CD4-positive, alpha-beta T cell treated with Interleukin-1 beta for 1 hour (primary cell): ENCODE data around the gene CCDC80.

Experiments used
- DNase-seq, 2 donors: peaks; one replicate each; pipeline ENCODE4 v3.0.0-alpha.2; 2020 to 2022

CCDC80 gene

DNA sequence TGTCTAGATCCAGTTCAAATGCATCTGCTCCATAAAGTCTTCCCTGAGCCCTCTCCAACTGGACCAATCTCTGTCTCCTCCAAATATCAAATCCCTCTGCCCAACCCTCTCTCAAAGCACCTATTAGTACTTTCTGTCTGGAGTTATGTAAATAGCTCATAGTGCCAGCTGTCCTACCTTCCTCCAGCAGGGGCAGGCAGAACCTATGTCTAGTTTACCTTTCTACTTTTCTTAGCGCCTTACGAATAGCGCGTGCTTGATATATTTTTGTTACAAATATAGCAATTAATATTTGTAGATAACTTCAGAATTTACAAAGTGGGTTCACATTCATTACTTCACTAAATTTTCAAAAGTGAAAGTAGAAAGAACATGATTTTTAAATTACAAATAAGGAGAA is 14.0 kb upstream of the CCDC80 start:
- DNase-seq: no peak

DNA sequence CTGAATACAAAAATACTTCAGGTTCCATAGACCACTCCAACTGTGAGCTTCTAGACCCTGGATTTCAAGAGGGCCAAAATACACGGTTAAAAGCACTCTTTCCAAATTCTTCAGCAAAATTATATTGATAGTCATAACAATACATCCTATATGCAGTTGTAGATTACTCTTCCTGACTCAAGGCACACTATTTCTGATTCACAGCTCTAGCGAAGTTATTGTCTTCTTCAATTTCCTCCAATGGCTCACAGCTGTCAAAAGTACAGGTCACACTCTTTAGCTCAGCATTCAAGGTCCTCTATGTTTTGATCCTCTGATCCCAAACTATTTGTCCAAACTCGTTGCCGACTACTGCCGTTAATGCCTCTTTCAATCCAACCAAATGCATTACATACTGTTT is 13.5 kb upstream of the CCDC80 start:
- DNase-seq: no peak

- DNase-seq: no peak
Measured at GRCh38 chr3:112653881-112654300, 12.9 kb upstream of the CCDC80 start.

DNA sequence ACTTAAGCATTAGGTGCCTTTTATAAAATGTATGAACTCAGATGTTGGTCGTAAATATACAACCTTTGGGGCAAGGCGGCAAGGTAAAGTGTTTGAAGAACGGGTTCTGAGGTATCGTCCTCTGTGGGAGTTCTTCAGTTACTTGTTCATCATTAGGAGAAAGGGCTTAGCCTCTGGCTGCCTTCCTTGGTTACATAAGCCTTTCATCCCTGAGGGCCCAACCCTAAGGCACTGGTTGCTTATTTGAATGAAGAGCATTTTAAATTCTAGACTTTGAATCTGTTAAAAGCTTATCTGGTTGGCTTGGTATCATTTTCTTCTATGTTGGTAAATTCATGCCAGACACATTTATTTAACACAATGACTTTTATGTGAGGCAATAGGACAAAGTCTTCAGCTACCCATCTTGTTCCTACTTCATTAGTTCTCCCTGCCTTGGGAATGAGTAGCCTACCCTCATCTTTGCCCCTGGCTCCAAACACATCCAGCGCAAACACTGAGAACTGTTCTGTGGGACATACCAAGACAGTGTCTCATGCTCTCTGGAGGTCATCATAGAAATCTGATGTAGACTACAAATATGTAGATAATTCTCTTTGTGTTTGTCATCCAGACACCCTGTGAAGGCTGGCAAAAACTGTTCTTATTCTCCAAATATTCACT is 12.4 kb upstream of the CCDC80 start:
- DNase-seq: no peak

- no peak for DNase-seq
Measured at GRCh38 chr3:112651516-112651915, 10.6 kb upstream of the CCDC80 start.

DNA sequence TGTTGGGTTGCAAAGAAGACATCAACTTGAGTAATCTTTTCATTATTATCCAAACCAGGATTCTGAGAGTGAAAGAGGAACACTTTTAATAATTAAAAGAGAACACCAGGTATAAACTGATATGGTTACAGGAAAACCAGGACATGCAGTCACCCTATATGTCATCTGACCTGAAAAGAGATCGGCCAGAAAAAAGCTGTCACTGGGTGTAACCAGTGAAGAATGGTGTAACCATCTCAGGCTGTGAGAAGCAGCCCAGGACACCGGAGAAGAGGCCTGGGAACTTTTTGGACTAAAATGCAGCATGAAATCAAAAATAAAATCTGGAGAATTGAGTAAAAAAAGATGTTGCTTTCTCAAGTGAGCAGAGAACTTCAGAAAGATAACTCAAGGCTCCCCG is 10.1 kb upstream of the CCDC80 start:
- no peak for DNase-seq

DNA sequence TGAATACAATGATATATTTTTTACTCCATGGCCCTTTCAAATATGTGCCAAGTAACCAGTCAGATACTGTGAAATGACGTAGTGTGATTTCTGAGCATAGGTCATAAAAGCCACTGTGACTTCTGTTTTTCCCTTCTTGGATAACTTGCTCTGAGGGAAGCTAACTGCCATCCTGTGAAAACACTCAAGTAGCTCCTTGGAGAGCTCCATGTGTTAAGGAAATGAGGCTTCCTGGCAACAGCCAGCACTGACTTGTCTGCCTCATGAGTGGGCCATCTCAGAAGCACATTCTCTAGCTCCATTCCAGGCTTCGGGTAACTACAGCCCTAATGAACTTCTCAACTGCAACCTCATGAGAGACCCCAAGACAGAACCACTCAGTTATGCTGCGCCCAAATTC is 9.5 kb upstream of the CCDC80 start:
- DNase-seq: no peak

DNA sequence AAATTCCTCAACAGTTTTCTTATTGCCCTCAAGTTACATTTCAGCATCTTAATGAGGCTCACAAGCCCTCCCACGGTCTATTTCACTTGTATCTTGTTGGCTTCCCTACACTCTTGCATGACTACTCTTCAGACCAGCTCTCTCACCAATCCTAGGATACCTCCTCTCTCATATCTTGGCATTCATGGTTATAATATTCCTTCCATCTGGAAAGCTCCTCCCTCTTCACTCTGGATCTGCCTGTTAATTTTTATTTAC is 8.5 kb upstream of the CCDC80 start:
- no peak for DNase-seq

GRCh38 chr3:112647122-112647521 is 6.2 kb upstream of the CCDC80 start:
- no peak for DNase-seq

DNA sequence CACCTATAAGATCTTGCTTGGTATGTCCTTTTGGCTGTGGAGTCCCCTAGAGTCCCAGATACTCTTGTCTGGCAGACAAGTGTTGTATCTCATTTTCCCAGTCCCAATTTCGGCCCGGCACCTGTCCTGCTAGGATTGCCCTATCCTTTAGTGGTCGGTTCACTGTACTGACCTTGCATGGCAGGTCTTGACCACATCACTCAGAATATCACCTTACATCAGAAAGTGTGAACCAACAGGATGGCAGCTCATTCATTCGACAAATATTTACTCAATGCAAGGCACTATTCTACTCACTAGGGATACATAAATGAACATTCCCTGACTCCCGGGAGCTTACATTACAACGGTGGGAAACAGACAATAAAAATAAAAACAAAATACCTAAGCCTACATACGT is 5.7 kb upstream of the CCDC80 start:
- DNase-seq: no peak

DNA sequence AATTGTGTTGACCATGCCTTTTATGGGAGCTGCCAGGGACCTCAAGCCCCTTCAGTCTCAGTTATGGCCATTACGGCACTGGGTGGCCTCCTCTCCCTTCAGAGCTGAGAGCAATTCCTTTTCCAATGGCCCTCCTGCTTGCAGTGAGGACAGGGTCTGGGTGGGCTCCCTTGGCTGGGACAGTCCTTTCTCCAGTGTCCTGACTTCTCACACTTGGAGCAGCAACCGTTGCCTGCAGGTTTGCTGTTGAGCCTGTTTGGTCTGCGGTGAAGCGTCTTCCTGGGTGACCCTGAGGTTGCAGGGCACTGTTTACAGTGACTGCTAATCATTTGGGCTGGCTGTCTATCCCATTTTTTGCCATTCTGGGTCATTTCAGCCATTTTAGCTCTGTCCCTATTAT is 3.5 kb upstream of the CCDC80 start:
- no peak for DNase-seq

DNA sequence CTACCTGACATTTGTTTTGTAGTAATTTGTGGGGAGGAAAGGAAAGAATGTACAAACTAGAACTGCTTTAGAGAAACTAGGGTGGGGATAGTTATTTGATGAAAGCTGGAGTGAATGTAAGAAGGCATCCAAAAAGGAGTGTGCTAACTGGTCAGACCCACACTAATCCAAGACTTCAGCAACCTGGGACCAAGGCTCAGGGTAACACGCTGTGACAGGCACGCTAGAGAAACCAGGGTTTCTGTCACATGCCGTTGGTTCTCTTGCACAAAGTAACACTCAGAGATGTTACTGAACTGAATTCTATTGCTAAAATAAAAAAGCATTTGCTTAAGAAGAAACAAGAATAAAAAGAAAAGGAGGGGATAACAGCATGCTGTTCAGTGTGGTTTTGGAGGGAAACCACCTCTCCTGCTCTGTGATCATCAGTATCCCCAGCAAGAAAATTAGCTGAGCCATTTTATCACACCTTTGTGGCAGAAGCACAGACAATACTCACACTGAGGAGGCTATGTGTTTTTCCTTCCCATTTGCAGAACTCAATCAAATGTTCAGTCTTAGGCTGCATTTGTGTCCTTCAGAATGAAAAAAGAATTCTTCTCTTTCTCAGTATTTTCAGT is 2.8 kb upstream of the CCDC80 start:
- DNase-seq: peak in 1 of 2 donors; percentile 9

- DNase-seq: peak; percentile 82 to 83
Measured at GRCh38 chr3:112642912-112643506, 2.1 kb upstream of the CCDC80 start.

DNA sequence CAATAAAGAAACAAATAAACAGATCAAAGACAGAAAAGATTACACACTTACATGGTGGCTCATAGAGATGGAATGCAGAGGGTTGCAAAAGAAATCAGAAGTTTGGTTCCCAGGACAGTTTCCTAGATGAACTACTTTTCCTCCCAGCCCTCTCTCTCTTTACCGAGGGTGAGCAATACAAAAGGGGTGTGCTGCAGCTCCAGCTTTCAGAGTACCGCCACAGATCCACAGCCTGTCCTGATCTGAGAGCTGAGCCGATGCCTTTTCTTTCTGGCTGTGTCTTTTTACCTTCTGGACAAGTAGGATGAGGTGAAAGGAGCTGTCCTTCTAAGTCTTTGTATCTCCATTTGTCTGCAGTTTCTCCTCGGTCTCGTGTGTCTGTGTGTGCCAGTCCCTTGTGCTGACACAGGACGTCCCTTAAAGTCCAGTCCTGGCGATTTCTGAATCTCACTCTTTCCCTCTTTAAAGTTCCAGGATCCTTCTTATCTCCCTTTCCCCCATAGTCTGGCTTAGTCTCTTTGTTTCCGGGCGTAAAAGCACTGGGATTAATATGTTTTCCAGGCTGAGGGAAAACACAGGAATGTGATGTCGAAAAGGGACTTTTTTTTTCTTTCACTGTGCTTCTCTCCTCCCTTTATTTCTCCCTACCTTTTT is 540 bp downstream of the CCDC80 start:
- no peak for DNase-seq

DNA sequence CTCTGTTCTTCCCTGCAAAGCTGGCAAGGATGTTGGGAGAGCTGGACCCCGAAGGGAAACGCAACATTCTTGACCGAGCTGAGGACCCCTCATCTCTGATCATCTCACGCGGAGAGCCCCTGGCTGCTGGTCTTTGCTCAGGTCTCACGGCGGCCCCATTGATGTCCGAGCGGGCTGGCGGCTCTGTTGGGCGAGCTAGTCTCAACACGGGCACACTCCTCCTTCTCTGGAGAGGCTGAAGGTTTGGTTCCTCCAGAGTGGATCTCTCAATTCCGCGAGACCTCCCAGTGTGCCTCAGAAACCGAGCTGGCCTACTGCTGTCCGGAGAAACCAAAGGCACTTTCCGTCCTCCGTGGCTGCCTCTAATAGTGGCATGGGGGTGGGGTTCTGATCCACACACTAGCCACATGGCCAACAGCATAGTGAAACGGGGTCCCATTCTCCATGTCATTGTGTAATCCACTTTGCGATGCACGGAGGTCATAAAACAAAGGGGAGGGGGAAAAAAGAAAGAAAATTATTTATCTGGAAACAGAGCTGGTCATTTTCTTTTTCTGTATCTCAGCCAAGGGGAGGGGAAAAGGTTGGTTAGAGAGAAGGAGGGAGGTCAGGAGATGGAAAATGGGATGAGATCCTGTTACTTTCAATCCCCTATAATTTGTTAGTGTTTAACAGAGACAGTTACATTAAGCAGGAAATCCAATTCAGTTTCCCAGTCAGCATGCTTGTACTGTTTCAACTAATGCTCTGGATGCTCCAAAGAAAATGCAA is 1.3 kb downstream of the CCDC80 start:
- no peak for DNase-seq

GRCh38 chr3:112638327-112639020 is 2.5 kb downstream of the CCDC80 start:
- no peak for DNase-seq

DNA sequence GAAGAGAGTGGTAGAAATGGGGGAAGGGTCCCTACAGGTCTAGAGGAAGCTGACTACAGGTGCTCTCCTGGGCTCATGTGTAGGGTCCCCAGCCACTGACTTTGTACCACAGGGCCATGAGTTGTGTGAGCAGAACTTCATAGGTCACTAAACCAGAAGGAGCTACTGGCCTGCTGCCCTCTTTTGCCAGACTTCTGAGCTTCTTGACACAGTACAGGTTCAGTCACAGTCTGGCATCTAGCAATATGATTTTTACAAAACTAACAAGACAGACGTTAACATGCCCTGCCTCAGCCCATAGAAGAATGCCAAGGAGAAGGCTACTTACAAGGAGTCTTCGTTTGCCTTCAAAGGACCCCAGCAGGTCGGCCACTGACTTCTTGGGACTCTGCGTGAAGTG is 3.2 kb downstream of the CCDC80 start:
- DNase-seq: no peak

- no peak for DNase-seq
Measured at GRCh38 chr3:112635674-112636073, 5.3 kb downstream of the CCDC80 start.

GRCh38 chr3:112634786-112635541 is 6.0 kb downstream of the CCDC80 start:
- no peak for DNase-seq

- no peak for DNase-seq
Measured at GRCh38 chr3:112633757-112634156, 7.2 kb downstream of the CCDC80 start.

DNA sequence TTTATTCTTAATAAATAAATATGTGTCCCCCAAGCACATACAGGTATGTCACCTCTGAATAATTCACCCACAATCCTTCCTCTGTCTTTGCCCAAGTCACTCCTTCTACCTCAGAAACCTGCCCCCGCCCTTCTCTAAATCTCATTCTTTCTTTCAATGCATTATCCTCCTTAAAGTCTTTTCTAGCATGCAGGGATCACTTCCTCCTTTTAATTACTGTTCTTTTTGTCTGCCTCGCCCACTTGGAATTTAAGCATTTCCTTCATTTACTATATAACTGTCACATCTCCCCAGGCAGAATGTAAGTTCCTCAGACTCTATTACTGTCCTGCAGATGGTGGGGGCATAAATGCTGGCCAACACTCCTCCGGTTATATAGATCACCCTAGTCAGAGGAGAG is 7.8 kb downstream of the CCDC80 start:
- DNase-seq: no peak

GRCh38 chr3:112632596-112632995 is 8.3 kb downstream of the CCDC80 start:
- no peak for DNase-seq
